ENCODE measurements around the gene CYP2A6. TPM values are rescaled to one million over a fixed set of nuclear protein-coding genes. Genes with fewer than 3 reads are reported as not detected.
"Not testable (repeated sequence)": the region's sequence is repeated elsewhere in the genome, so short reads cannot be mapped to it uniquely, and the experiment has no call there.

CYP2A6 gene
- total RNA-seq, 4 donors from 2014 or later, result not detected

GRCh38 chr19:40888191-40888590 lies 37.9 kb upstream of the CYP2A6 start:
- no peak for ATAC-seq
- no peak overlapping the region for H3K4me3 ChIP-seq
- no peaks in the 10 kb centered on the region for H3K36me3 ChIP-seq
- no peak overlapping the region for H3K27ac ChIP-seq
- no peaks in the 10 kb centered on the region for H3K27me3 ChIP-seq
- TF ChIP-seq, protein P1, sequence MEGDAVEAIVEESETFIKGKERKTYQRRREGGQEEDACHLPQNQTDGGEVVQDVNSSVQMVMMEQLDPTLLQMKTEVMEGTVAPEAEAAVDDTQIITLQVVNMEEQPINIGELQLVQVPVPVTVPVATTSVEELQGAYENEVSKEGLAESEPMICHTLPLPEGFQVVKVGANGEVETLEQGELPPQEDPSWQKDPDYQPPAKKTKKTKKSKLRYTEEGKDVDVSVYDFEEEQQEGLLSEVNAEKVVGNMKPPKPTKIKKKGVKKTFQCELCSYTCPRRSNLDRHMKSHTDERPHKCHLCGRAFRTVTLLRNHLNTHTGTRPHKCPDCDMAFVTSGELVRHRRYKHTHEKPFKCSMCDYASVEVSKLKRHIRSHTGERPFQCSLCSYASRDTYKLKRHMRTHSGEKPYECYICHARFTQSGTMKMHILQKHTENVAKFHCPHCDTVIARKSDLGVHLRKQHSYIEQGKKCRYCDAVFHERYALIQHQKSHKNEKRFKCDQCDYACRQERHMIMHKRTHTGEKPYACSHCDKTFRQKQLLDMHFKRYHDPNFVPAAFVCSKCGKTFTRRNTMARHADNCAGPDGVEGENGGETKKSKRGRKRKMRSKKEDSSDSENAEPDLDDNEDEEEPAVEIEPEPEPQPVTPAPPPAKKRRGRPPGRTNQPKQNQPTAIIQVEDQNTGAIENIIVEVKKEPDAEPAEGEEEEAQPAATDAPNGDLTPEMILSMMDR (IDR thresholded peaks at IDR 0.05), result no peak
- TF ChIP-seq EP300 (IDR thresholded peaks at IDR 0.05), result no peak
- TF ChIP-seq POLR2AphosphoS5 (IDR thresholded peaks at IDR 0.05), result no peak
- no peak for TF ChIP-seq POLR2A (IDR thresholded peaks at IDR 0.05)
- WGBS, 2 donors (ENCODE audit: low coverage in 1 of 2), result 75 to 83% methylated on average over 4 of the region's 4 CpGs
- no peaks in the 10 kb centered on the region for H3K9me3 ChIP-seq
- no peaks in the 10 kb centered on the region for H3K4me1 ChIP-seq

DNA sequence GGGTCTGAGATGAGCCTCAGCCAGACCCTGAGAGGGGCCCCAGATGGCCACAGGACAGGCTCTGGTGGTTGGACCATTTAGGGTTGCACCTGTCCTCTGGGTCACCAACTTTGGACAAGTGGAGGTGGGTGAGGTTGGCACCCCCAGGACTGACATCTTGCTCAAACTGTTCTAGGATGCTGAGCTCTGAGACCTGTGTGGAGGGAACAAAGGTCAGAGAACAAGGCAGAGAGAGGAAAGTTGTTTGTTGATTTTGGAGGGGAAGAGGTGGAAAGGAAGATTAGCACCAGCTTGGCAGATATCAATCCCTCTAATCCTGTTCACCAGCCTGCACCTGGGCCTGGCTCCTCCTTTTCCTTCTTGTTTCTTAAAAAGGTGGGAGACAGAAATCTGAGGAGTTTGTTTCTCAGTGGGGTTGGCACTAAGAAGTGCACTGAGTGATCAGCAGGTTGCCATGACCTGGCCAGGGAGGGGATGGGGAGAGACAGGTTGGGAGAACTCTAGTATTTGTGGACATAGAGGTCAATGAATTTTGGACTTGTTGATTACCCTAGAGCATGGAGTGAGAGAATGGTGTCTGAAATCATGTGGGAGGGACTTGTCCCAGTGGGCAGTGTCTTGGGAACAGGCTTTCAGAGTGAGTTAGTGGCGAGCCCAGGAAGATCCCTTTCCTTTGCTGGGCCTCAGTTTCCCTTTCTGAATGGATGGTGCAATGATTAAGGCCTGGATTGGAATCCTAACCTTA lies 34.1 kb upstream of the CYP2A6 start:
- no CpG with 5 or more reads among the region's 1 CpG for WGBS, 2 donors (ENCODE audit: low coverage in 1 of 2)
- H3K4me1 ChIP-seq, H3K27ac ChIP-seq, H3K9me3 ChIP-seq, H3K4me3 ChIP-seq, H3K27me3 ChIP-seq, ATAC-seq, H3K36me3 ChIP-seq: not testable (repeated sequence)

- H3K9me3 ChIP-seq, H3K27ac ChIP-seq, H3K4me1 ChIP-seq, ATAC-seq, H3K36me3 ChIP-seq, H3K4me3 ChIP-seq: not testable (repeated sequence)
- H3K27me3 ChIP-seq, result peaks cover 27% of the 10 kb centered on the region
- no CpG with 5 or more reads among the region's 3 CpGs for WGBS, 2 donors (ENCODE audit: low coverage in 1 of 2)
Measured at GRCh38 chr19:40882062-40882461, 31.8 kb upstream of the CYP2A6 start, which contains the start of gene CYP2A7. Gene CYP2A7 (minus strand): TSS chr19:40882231. CDS start chr19:40882210, 21 bp downstream.

DNA sequence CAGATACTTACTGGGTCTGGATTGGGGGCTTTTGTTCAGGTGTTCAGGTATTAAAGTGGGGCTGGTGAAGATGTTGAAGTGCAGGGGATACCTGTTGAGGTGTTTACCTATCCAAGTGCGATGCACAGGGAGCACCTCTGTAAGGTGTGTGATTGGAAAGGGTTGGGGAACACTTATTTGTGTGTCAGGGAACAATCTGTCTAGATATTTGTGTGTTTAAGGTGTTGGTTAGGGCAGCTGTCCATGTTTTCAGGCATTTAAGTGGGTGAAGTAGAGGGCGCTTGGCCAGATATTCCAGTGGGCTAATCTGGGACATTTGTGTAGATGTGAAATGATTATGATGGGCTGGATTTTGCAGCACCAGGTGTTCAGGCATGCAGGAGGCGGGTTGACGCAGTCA lies 29.1 kb upstream of the CYP2A6 start:
- not testable (repeated sequence) for H3K4me3 ChIP-seq, H3K27ac ChIP-seq, H3K36me3 ChIP-seq, H3K4me1 ChIP-seq, H3K9me3 ChIP-seq, ATAC-seq
- H3K27me3 ChIP-seq, result peaks cover 36% of the 10 kb centered on the region
- WGBS, 2 donors (ENCODE audit: low coverage in 1 of 2), result 61% methylated on average over 2 of the region's 4 CpGs; no CpG with 5 or more reads in 1 of the 2 donors

DNA sequence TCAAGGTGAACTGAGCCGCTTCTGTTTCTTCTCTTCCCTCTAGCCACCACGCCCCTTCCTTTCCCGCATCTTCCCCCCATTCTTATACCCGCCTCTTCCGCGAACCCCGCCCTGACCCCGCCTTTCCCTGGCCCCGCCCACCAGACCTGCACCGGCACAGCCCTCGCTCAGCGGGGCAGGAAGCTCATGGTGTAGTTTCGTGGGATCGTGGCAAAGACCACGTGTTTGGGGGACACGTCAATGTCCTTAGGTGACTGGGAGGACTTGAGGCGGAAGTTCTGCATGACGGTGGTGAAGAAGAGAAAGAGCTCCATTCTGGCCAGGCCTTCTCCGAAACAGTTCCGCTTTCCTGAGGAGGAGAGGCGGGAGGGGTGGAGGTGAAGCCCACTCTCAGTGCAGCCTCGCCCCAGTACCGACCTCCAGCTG lies 25.3 kb upstream of the CYP2A6 start:
- H3K9me3 ChIP-seq, H3K4me3 ChIP-seq, H3K4me1 ChIP-seq, H3K36me3 ChIP-seq, H3K27ac ChIP-seq: not testable (repeated sequence)
- H3K27me3 ChIP-seq, result peaks cover 36% of the 10 kb centered on the region
- WGBS, 2 donors (ENCODE audit: low coverage in 1 of 2), result 0 to 5% methylated on average over 3 to 10 of the region's 23 CpGs
- peak; percentile 63 for ATAC-seq

GRCh38 chr19:40874874-40875273 lies 24.6 kb upstream of the CYP2A6 start:
- H3K4me3 ChIP-seq, H3K4me1 ChIP-seq, H3K27ac ChIP-seq, H3K9me3 ChIP-seq, ATAC-seq, H3K36me3 ChIP-seq: not testable (repeated sequence)
- H3K27me3 ChIP-seq, result peaks cover 31% of the 10 kb centered on the region
- no CpG with 5 or more reads among the region's 4 CpGs for WGBS, 2 donors (ENCODE audit: low coverage in 1 of 2)

GRCh38 chr19:40873873-40874272 lies 23.6 kb upstream of the CYP2A6 start:
- not testable (repeated sequence) for ATAC-seq, H3K36me3 ChIP-seq, H3K4me1 ChIP-seq, H3K4me3 ChIP-seq, H3K9me3 ChIP-seq, H3K27ac ChIP-seq
- WGBS, 2 donors (ENCODE audit: low coverage in 1 of 2), result 84 to 100% methylated on average over 1 to 2 of the region's 2 CpGs
- peaks cover 27% of the 10 kb centered on the region for H3K27me3 ChIP-seq

GRCh38 chr19:40872209-40872608 lies 22.0 kb upstream of the CYP2A6 start:
- H3K4me1 ChIP-seq, result no peaks in the 10 kb centered on the region
- WGBS, 2 donors (ENCODE audit: low coverage in 1 of 2), result 40 to 50% methylated on average over 1 of the region's 2 CpGs
- peaks cover 11% of the 10 kb centered on the region for H3K27me3 ChIP-seq
- H3K4me3 ChIP-seq, result no peak overlapping the region
- no peak for ATAC-seq
- H3K27ac ChIP-seq, result no peak overlapping the region
- H3K9me3 ChIP-seq, result peaks cover 0 to 6% (median 0%) of the 10 kb centered on the region in 3 donors
- no peaks in the 10 kb centered on the region for H3K36me3 ChIP-seq
- no peak for TF ChIP-seq EP300 (IDR thresholded peaks at IDR 0.05)
- no peak for TF ChIP-seq POLR2A (IDR thresholded peaks at IDR 0.05)
- TF ChIP-seq, protein P1 (IDR thresholded peaks at IDR 0.05), result no peak
- TF ChIP-seq POLR2AphosphoS5 (IDR thresholded peaks at IDR 0.05), result no peak

Measured in gastroesophageal sphincter (tissue), 4 donors.